ENCODE measurements around the gene TMCC3.

DNA sequence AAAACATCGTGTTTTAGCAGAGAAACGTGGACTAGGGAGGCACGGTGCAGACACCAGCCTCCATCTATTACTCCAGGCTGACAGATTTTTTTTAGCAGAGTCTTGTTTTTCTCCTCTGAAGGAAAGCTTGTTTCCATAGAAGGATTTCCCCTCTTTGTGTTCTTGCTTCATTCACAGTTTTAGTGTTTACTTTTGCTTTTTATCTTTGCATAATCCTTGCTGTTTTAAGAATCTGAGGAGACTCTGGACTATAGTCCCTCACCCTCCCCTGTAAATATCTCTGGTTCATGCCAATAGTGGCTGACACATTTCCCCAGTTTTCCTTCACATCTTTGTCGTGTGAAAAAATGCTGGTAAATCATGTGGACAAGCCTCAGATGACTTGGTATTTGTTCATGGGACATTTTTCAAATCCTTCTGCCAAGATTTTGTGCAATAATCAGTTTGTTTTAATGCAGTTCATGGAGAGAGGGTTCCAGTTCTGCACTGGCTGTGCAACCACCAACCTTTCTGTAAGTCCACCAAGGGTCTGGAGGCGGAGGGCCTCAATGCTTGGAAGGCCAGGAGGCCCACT, 39.9 kb upstream of the TMCC3 start:
- TF ChIP-seq, protein P1, sequence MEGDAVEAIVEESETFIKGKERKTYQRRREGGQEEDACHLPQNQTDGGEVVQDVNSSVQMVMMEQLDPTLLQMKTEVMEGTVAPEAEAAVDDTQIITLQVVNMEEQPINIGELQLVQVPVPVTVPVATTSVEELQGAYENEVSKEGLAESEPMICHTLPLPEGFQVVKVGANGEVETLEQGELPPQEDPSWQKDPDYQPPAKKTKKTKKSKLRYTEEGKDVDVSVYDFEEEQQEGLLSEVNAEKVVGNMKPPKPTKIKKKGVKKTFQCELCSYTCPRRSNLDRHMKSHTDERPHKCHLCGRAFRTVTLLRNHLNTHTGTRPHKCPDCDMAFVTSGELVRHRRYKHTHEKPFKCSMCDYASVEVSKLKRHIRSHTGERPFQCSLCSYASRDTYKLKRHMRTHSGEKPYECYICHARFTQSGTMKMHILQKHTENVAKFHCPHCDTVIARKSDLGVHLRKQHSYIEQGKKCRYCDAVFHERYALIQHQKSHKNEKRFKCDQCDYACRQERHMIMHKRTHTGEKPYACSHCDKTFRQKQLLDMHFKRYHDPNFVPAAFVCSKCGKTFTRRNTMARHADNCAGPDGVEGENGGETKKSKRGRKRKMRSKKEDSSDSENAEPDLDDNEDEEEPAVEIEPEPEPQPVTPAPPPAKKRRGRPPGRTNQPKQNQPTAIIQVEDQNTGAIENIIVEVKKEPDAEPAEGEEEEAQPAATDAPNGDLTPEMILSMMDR (optimal IDR thresholded peaks at IDR 0.05 in 1 of 3, IDR thresholded peaks at IDR 0.05 in 1 of 3, conservative IDR thresholded peaks at IDR 0.05 in 1 of 3; ENCODE audit: extremely low read depth in 1 of 3, insufficient read depth in 2 of 3, low read length in 3 of 3), result no peak
- TF ChIP-seq EZH2 (IDR thresholded peaks at IDR 0.05; ENCODE audit: low read length), result no peak

Measured in keratinocyte (primary cell).